Tibial nerve (tissue), 4 donors: Measurements from ENCODE around the gene MFN1.

Experiments used
- CTCF ChIP-seq, 5 experiments: fragments of 200-600 bp in 3 of 5; fragments of 450-650 bp in 2 of 5; sonication (generic) in 3 of 5; IDR thresholded peaks; one replicate each; pipeline ENCODE4 v1.5.1; 2016 to 2019; ENCODE audit warnings: antibody characterized with exemption in 5 of 5, mild to moderate bottlenecking in 3 of 5, moderate library complexity in 2 of 5
- EP300 ChIP-seq, 2 donors: sonication (generic); formaldehyde crosslinking; IDR thresholded peaks; one replicate each; pipeline ENCODE4 v1.6.1; 2017; ENCODE audit warnings: antibody characterized with exemption in 2 of 2, mild to moderate bottlenecking in 1 of 2
- POLR2A ChIP-seq, 2 donors: fragments of 450-650 bp; IDR thresholded peaks; one replicate each; pipeline ENCODE4 v1.6.1; 2017; ENCODE audit warnings: antibody characterized with exemption in 2 of 2, mild to moderate bottlenecking in 2 of 2, moderate library complexity in 2 of 2

GRCh38 chr3:179299999-179300613 lies 47.4 kb upstream of the MFN1 start:
- TF ChIP-seq CTCF (IDR thresholded peaks at IDR 0.05) (no peak), POLR2A (IDR thresholded peaks at IDR 0.05) (no peak), EP300 (IDR thresholded peaks at IDR 0.05) (no peak)
